Neuronal stem cell (in vitro differentiated cells): ENCODE results near the gene PTPN20.
A peak's percentile ranks its signal among the peaks of the same experiment; 100 is the strongest.

Experiments
- DNase-seq: peaks from one replicate; pipeline ENCODE4 v3.0.0-alpha.2; 2013; ENCODE audit warnings: low spot score
- H2AFZ ChIP-seq: one replicate; pipeline ENCODE4 v1.6.1; 2013; ENCODE audit warnings: mild to moderate bottlenecking, low read length, inconsistent platforms
- H2AK5ac ChIP-seq: 2 replicates; pipeline ENCODE4 v1.6.1; 2013; ENCODE audit warnings: low read depth, mild to moderate bottlenecking, inconsistent platforms, low read length, moderate library complexity, mixed read lengths
- H2BK120ac ChIP-seq: 2 replicates; pipeline ENCODE4 v1.6.1; 2013; ENCODE audit warnings: low read depth, mild to moderate bottlenecking, inconsistent platforms, low read length, moderate library complexity, mixed read lengths
- H2BK12ac ChIP-seq: one replicate; pipeline ENCODE4 v1.6.1; 2013; ENCODE audit warnings: low read length, inconsistent platforms
- H2BK15ac ChIP-seq: 2 replicates; pipeline ENCODE4 v1.6.1; 2013; ENCODE audit warnings: mild to moderate bottlenecking, low read length, inconsistent platforms, mixed read lengths
- H2BK5ac ChIP-seq: one replicate; pipeline ENCODE4 v1.6.1; 2013; ENCODE audit warnings: inconsistent platforms, mild to moderate bottlenecking, low read length, moderate library complexity
- H3K14ac ChIP-seq: one replicate; pipeline ENCODE4 v1.6.1; 2013; ENCODE audit warnings: low read length, inconsistent platforms
- H3K18ac ChIP-seq: 2 replicates; pipeline ENCODE4 v1.6.1; 2013; ENCODE audit warnings: low read length, inconsistent platforms
- H3K23ac ChIP-seq: 2 replicates; pipeline ENCODE4 v1.6.1; 2013; ENCODE audit warnings: low read depth, mild to moderate bottlenecking, mixed read lengths, low read length, inconsistent platforms; ENCODE audit not compliant: poor library complexity
- H3K27ac ChIP-seq: replicated peaks from 3 replicates; pipeline ENCODE4 v1.5.1; 2013; ENCODE audit warnings: low read length, inconsistent platforms
- H3K27me3 ChIP-seq, 3 experiments: 2 replicates each; pipeline ENCODE4 v1.6.1; 2013; ENCODE audit warnings: low read length in 3 of 3, mild to moderate bottlenecking in 2 of 3, inconsistent platforms in 1 of 3, low read depth in 1 of 3, mixed read lengths in 1 of 3, moderate library complexity in 1 of 3; ENCODE audit not compliant: control insufficient read depth in 3 of 3, insufficient read depth in 3 of 3
- H3K36me3 ChIP-seq, 2 donors: replicated peaks in 1 of 2; 2 replicates each; pipeline ENCODE4 v1.6.1; 2013; ENCODE audit warnings: low read length in 2 of 2; ENCODE audit not compliant: control insufficient read depth in 2 of 2, insufficient read depth in 2 of 2
- H3K4ac ChIP-seq: 2 replicates; pipeline ENCODE4 v1.6.1; 2013; ENCODE audit warnings: inconsistent platforms, mild to moderate bottlenecking, low read length, moderate library complexity
- H3K4me1 ChIP-seq, 2 donors: 1 replicate in 1 of 2; 2 replicates in 1 of 2; pipeline ENCODE4 v1.6.1; 2013; ENCODE audit warnings: low read length in 2 of 2, low read depth in 1 of 2; ENCODE audit not compliant: control insufficient read depth in 2 of 2, insufficient read depth in 1 of 2
- H3K4me2 ChIP-seq: one replicate; pipeline ENCODE4 v1.6.1; 2013; ENCODE audit warnings: mild to moderate bottlenecking, low read length, inconsistent platforms; ENCODE audit not compliant: insufficient read depth, poor library complexity, severe bottlenecking
- H3K4me3 ChIP-seq, 2 donors: 2 replicates each; pipeline ENCODE4 v1.5.1; 2013; ENCODE audit warnings: low read length in 2 of 2, mild to moderate bottlenecking in 2 of 2, inconsistent platforms in 1 of 2, moderate library complexity in 1 of 2
- H3K79me1 ChIP-seq: one replicate; pipeline ENCODE4 v1.6.1; 2013; ENCODE audit warnings: low read depth, mild to moderate bottlenecking, inconsistent platforms, low read length, moderate library complexity
- H3K9ac ChIP-seq: one replicate; pipeline ENCODE4 v1.6.1; 2013; ENCODE audit warnings: mild to moderate bottlenecking, low read depth, low read length, inconsistent platforms; ENCODE audit not compliant: poor library complexity
- H3K9me3 ChIP-seq, 2 donors: replicated peaks in 1 of 2; 2 replicates each; pipeline versions ENCODE3 to v1.6.1; 2013; ENCODE audit warnings: low read length in 2 of 2, mild to moderate bottlenecking in 2 of 2, inconsistent platforms in 1 of 2, low read depth in 1 of 2, mixed read lengths in 1 of 2, moderate library complexity in 1 of 2; ENCODE audit not compliant: control insufficient read depth in 2 of 2, insufficient read depth in 1 of 2
- H4K8ac ChIP-seq: one replicate; pipeline ENCODE4 v1.6.1; 2013; ENCODE audit warnings: low read depth, mild to moderate bottlenecking, inconsistent platforms, low read length, moderate library complexity
- H4K91ac ChIP-seq: one replicate; pipeline ENCODE4 v1.6.1; 2013; ENCODE audit warnings: low read length, low read depth, mild to moderate bottlenecking, inconsistent platforms; ENCODE audit not compliant: poor library complexity
- whole genome bisulfite sequencing, 2 donors: extraction: QIAGEN DNeasy Blood & Tissue Kit; methylation state at CpG; one replicate each; pipeline ENCODE4 v1.1.7; 2013; ENCODE audit warnings: missing lambda C conversion rate in 2 of 2, mixed read lengths in 1 of 2; ENCODE audit not compliant: insufficient read length in 2 of 2, insufficient replicate concordance in 1 of 2; ENCODE audit errors: extremely low coverage in 2 of 2; 5-methylcytosine and 5-hydroxymethylcytosine counted together

Gene PTPN20

GRCh38 chr10:47033081-47033480 is 121.9 kb downstream of the PTPN20 start:
- Histone ChIP-seq H4K91ac (no peak overlapping the region), H2BK120ac (no peak overlapping the region), H3K36me3 (no peaks in the 10 kb centered on the region), H3K27ac (no peak overlapping the region), H3K4me3 (no peak overlapping the region), H4K8ac (no peak overlapping the region), H2BK12ac (no peak overlapping the region), H2AFZ (no peak overlapping the region), H2BK5ac (no peak overlapping the region), H2BK15ac (no peak overlapping the region), H3K23ac (no peak overlapping the region), H3K9me3 (no peaks in the 10 kb centered on the region), H2AK5ac (no peak overlapping the region), H3K4me2 (no peak overlapping the region), H3K18ac (no peak overlapping the region), H3K4me1 (no peaks in the 10 kb centered on the region), H3K27me3 (peaks cover 0 to 4% (median 0%) of the 10 kb centered on the region in 3 experiments), H3K4ac (no peak overlapping the region), H3K14ac (no peak overlapping the region), H3K9ac (no peak overlapping the region), H3K79me1 (no peaks in the 10 kb centered on the region)
- no peak for DNase-seq
- no CpG with 5 or more reads among the region's 5 CpGs for WGBS, 2 donors

- H2AFZ ChIP-seq: no peak overlapping the region
- H3K4ac ChIP-seq: no peak overlapping the region
- no peak overlapping the region for H2BK15ac ChIP-seq
- H3K27ac ChIP-seq: no peak overlapping the region
- H3K9ac ChIP-seq: no peak overlapping the region
- no peak overlapping the region for H3K18ac ChIP-seq
- no peak overlapping the region for H4K91ac ChIP-seq
- no peaks in the 10 kb centered on the region for H3K79me1 ChIP-seq
- H4K8ac ChIP-seq: no peak overlapping the region
- H3K23ac ChIP-seq: no peak overlapping the region
- H3K36me3 ChIP-seq: no peaks in the 10 kb centered on the region
- no peak overlapping the region for H2AK5ac ChIP-seq
- H2BK5ac ChIP-seq: no peak overlapping the region
- H2BK120ac ChIP-seq: no peak overlapping the region
- DNase-seq: no peak
- H2BK12ac ChIP-seq: no peak overlapping the region
- no peak overlapping the region for H3K14ac ChIP-seq
- H3K9me3 ChIP-seq: no peaks in the 10 kb centered on the region
- no peak overlapping the region for H3K4me2 ChIP-seq
- peak overlapping the region in 1 of 2 donors; percentile 7 for H3K4me3 ChIP-seq
- no CpG with 5 or more reads among the region's 13 CpGs for WGBS, 2 donors
- peaks cover 0 to 9% (median 0%) of the 10 kb centered on the region in 3 experiments for H3K27me3 ChIP-seq
- no peaks in the 10 kb centered on the region for H3K4me1 ChIP-seq
These were observed 122.5 kb downstream of the PTPN20 start for GRCh38 chr10:47033541-47034270.

- Histone ChIP-seq H3K9ac (no peak overlapping the region), H3K36me3 (no peaks in the 10 kb centered on the region), H3K9me3 (no peaks in the 10 kb centered on the region), H3K4me2 (no peak overlapping the region), H2BK5ac (no peak overlapping the region), H3K4ac (no peak overlapping the region), H4K91ac (no peak overlapping the region), H3K4me1 (peaks cover 0 to 7% of the 10 kb centered on the region in 2 donors), H3K14ac (no peak overlapping the region), H3K27me3 (peaks cover 0 to 12% (median 0%) of the 10 kb centered on the region in 3 experiments), H3K18ac (no peak overlapping the region), H4K8ac (no peak overlapping the region), H2AFZ (no peak overlapping the region), H3K4me3 (no peak overlapping the region), H3K27ac (no peak overlapping the region), H3K79me1 (no peaks in the 10 kb centered on the region), H2AK5ac (no peak overlapping the region), H2BK12ac (no peak overlapping the region), H2BK120ac (no peak overlapping the region), H3K23ac (no peak overlapping the region), H2BK15ac (no peak overlapping the region)
- WGBS, 2 donors: no CpG with 5 or more reads among the region's 9 CpGs
- no peak for DNase-seq
These were observed 123.3 kb downstream of the PTPN20 start for GRCh38 chr10:47034441-47035051.

GRCh38 chr10:47035171-47035818 is 124.1 kb downstream of the PTPN20 start:
- H3K36me3 ChIP-seq: no peaks in the 10 kb centered on the region
- H2BK12ac ChIP-seq: no peak overlapping the region
- H4K8ac ChIP-seq: no peak overlapping the region
- H3K18ac ChIP-seq: peak overlapping the region; percentile 17
- H3K14ac ChIP-seq: peak overlapping the region; percentile 47
- H3K27ac ChIP-seq: no peak overlapping the region
- peaks cover 0 to 14% (median 0%) of the 10 kb centered on the region in 3 experiments for H3K27me3 ChIP-seq
- H3K4me1 ChIP-seq: peaks cover 0 to 8% of the 10 kb centered on the region in 2 donors
- H3K9ac ChIP-seq: no peak overlapping the region
- H3K23ac ChIP-seq: peak overlapping the region; percentile 20
- H2AFZ ChIP-seq: no peak overlapping the region
- DNase-seq: no peak
- no peak overlapping the region for H3K4me2 ChIP-seq
- peak overlapping the region; percentile 41 for H2AK5ac ChIP-seq
- WGBS, 2 donors: no CpG with 5 or more reads among the region's 7 CpGs
- H2BK5ac ChIP-seq: no peak overlapping the region
- no peaks in the 10 kb centered on the region for H3K79me1 ChIP-seq
- H3K4ac ChIP-seq: no peak overlapping the region
- H3K4me3 ChIP-seq: no peak overlapping the region
- H3K9me3 ChIP-seq: no peaks in the 10 kb centered on the region
- no peak overlapping the region for H4K91ac ChIP-seq
- no peak overlapping the region for H2BK120ac ChIP-seq
- H2BK15ac ChIP-seq: no peak overlapping the region
